Measurements from ENCODE around the gene TMED4. TPM values are rescaled to one million over a fixed set of nuclear protein-coding genes. Genes with fewer than 3 reads are reported as not detected.

TMED4 gene
- total and polyA plus RNA-seq, 2 donors (not counting 3 experiments of a cell fraction or from before 2014, with no cell fraction given): 63.4 to 89.7 TPM

GRCh38 chr7:44561962-44562621, 19.9 kb downstream of the TMED4 start:
- ChIA-PET CTCF (interaction anchor here (0.7 to 1.9 kb wide), 4 partner anchors 28 to 321 kb away, joined by 3 to 7 read pairs (median 4); no protein-coding TSS in a partner anchor), POLR2A (interaction anchor here (0.6 kb wide), 1 partner anchor 14 kb away, joined by 3 read pairs; no protein-coding TSS in a partner anchor)
- TF ChIP-seq POLR2AphosphoS5 (IDR thresholded peaks at IDR 0.05; ENCODE audit: insufficient read depth, low read depth, low read length): no peak
- TF ChIP-seq, protein P1, sequence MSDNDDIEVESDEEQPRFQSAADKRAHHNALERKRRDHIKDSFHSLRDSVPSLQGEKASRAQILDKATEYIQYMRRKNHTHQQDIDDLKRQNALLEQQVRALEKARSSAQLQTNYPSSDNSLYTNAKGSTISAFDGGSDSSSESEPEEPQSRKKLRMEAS (IDR thresholded peaks at IDR 0.05; ENCODE audit: insufficient read depth, insufficient read length): no peak
- no peak for TF ChIP-seq FOS (IDR thresholded peaks at IDR 0.05; ENCODE audit: borderline replicate concordance, insufficient read depth, low read length)
- TF ChIP-seq EZH2 (IDR thresholded peaks at IDR 0.05; ENCODE audit: borderline replicate concordance, low read depth, low read length, severe bottlenecking): no peak
- TF ChIP-seq GATA2 (IDR thresholded peaks at IDR 0.05; ENCODE audit: insufficient read depth, insufficient read length, low read depth, low read length): no peak
- no peak for TF ChIP-seq MYC (IDR thresholded peaks at IDR 0.05; ENCODE audit: low read depth, low read length)
- no peak overlapping the region for H3K4me2 ChIP-seq (ENCODE audit: insufficient read depth, low read length)
- no peak overlapping the region for H3K27ac ChIP-seq (ENCODE audit: insufficient read depth, low read depth, low read length)
- H3K9me3 ChIP-seq (replicated peaks; ENCODE audit: control insufficient read depth, insufficient read depth, low read length): no peaks in the 10 kb centered on the region
- no peaks in the 10 kb centered on the region for H3K27me3 ChIP-seq (ENCODE audit: control insufficient read depth in 2 of 2, insufficient read depth in 2 of 2, low read length in 2 of 2)
- DNase-seq (ENCODE audit: low read depth, low spot score) (no peak), FAIRE-seq (no peak)
- H3K4me1 ChIP-seq (ENCODE audit: control insufficient read depth, extremely low read depth, insufficient read depth, low read length): no peaks in the 10 kb centered on the region
- H4K20me1 ChIP-seq (replicated peaks; ENCODE audit: control insufficient read depth, extremely low read depth, insufficient read depth, low read length): no peaks in the 10 kb centered on the region
- dilution Hi-C loops (cut with MboI; ENCODE audit: extremely low pct_ligation_motif_present, low sequenced_read_pairs) (no loop called here), intact Hi-C loops (cut with micrococcal nuclease) (no loop called here)
- H3K4me3 ChIP-seq (replicated peaks in 1 of 3; ENCODE audit: insufficient read depth in 1 of 3, low read depth in 1 of 3, low read length in 3 of 3): no peak overlapping the region
- BruUV-seq (replicated peaks): no TSS peak
- no peak overlapping the region for H3K9ac ChIP-seq (replicated peaks; ENCODE audit: extremely low read depth, insufficient read depth, low read length)
- no peaks in the 10 kb centered on the region for H3K9me1 ChIP-seq (replicated peaks; ENCODE audit: control insufficient read depth, extremely low read depth, insufficient read depth, low read length)
- no peaks in the 10 kb centered on the region for H3K79me2 ChIP-seq (ENCODE audit: control insufficient read depth, insufficient read depth, low read length)
- H2AFZ ChIP-seq (ENCODE audit: low read depth, low read length): no peak overlapping the region
- H3K36me3 ChIP-seq (ENCODE audit: control insufficient read depth in 2 of 2, extremely low read depth in 1 of 2, insufficient read depth in 2 of 2, low read length in 2 of 2): peaks cover 8 to 14% of the 10 kb centered on the region in 2 experiments

GRCh38 chr7:44561481-44561880, 20.6 kb downstream of the TMED4 start:
- Histone ChIP-seq H3K36me3 (ENCODE audit: control insufficient read depth in 2 of 2, extremely low read depth in 1 of 2, insufficient read depth in 2 of 2, low read length in 2 of 2) (peaks cover 8 to 13% of the 10 kb centered on the region in 2 experiments), H3K27ac (ENCODE audit: insufficient read depth, low read depth, low read length) (no peak overlapping the region), H3K79me2 (ENCODE audit: control insufficient read depth, insufficient read depth, low read length) (no peaks in the 10 kb centered on the region), H3K9ac (replicated peaks; ENCODE audit: extremely low read depth, insufficient read depth, low read length) (no peak overlapping the region), H3K4me1 (ENCODE audit: control insufficient read depth, extremely low read depth, insufficient read depth, low read length) (no peaks in the 10 kb centered on the region), H3K4me3 (replicated peaks in 1 of 3; ENCODE audit: insufficient read depth in 1 of 3, low read depth in 1 of 3, low read length in 3 of 3) (no peak overlapping the region), H3K9me1 (replicated peaks; ENCODE audit: control insufficient read depth, extremely low read depth, insufficient read depth, low read length) (no peaks in the 10 kb centered on the region), H4K20me1 (replicated peaks; ENCODE audit: control insufficient read depth, extremely low read depth, insufficient read depth, low read length) (no peaks in the 10 kb centered on the region), H3K4me2 (ENCODE audit: insufficient read depth, low read length) (no peak overlapping the region), H3K9me3 (replicated peaks; ENCODE audit: control insufficient read depth, insufficient read depth, low read length) (no peaks in the 10 kb centered on the region), H2AFZ (ENCODE audit: low read depth, low read length) (no peak overlapping the region), H3K27me3 (ENCODE audit: control insufficient read depth in 2 of 2, insufficient read depth in 2 of 2, low read length in 2 of 2) (no peaks in the 10 kb centered on the region)
- ChIA-PET POLR2A (interaction anchor here (0.6 kb wide), 1 partner anchor 13 kb away, joined by 3 read pairs; no protein-coding TSS in a partner anchor), CTCF (interaction anchor here (1.1 to 1.9 kb wide), 4 partner anchors 27 to 321 kb away, joined by 3 to 7 read pairs (median 4); no protein-coding TSS in a partner anchor)
- TF ChIP-seq, protein P1 (IDR thresholded peaks at IDR 0.05; ENCODE audit: insufficient read depth, insufficient read length): no peak
- TF ChIP-seq MYC (IDR thresholded peaks at IDR 0.05; ENCODE audit: low read depth, low read length): no peak
- no peak for TF ChIP-seq EZH2 (IDR thresholded peaks at IDR 0.05; ENCODE audit: borderline replicate concordance, low read depth, low read length, severe bottlenecking)
- no peak for TF ChIP-seq POLR2A (IDR thresholded peaks at IDR 0.05; ENCODE audit: low read depth, low read length)
- TF ChIP-seq GATA2 (IDR thresholded peaks at IDR 0.05; ENCODE audit: insufficient read depth, insufficient read length, low read depth, low read length): no peak
- no peak for TF ChIP-seq FOS (IDR thresholded peaks at IDR 0.05; ENCODE audit: borderline replicate concordance, insufficient read depth, low read length)
- no peak for TF ChIP-seq JUN (IDR thresholded peaks at IDR 0.05; ENCODE audit: borderline replicate concordance, insufficient read depth, insufficient read length, low read depth)
- TF ChIP-seq, protein P2, sequence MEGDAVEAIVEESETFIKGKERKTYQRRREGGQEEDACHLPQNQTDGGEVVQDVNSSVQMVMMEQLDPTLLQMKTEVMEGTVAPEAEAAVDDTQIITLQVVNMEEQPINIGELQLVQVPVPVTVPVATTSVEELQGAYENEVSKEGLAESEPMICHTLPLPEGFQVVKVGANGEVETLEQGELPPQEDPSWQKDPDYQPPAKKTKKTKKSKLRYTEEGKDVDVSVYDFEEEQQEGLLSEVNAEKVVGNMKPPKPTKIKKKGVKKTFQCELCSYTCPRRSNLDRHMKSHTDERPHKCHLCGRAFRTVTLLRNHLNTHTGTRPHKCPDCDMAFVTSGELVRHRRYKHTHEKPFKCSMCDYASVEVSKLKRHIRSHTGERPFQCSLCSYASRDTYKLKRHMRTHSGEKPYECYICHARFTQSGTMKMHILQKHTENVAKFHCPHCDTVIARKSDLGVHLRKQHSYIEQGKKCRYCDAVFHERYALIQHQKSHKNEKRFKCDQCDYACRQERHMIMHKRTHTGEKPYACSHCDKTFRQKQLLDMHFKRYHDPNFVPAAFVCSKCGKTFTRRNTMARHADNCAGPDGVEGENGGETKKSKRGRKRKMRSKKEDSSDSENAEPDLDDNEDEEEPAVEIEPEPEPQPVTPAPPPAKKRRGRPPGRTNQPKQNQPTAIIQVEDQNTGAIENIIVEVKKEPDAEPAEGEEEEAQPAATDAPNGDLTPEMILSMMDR (IDR thresholded peaks at IDR 0.05; ENCODE audit: extremely low read depth in 1 of 2, insufficient read depth in 1 of 2, low read depth in 1 of 2, low read length in 2 of 2): no peak
- TF ChIP-seq POLR2AphosphoS5 (IDR thresholded peaks at IDR 0.05; ENCODE audit: insufficient read depth, low read depth, low read length): no peak
- dilution Hi-C loops (cut with MboI; ENCODE audit: extremely low pct_ligation_motif_present, low sequenced_read_pairs): no loop called here
- DNase-seq (ENCODE audit: low read depth, low spot score) (no peak), FAIRE-seq (no peak)
- intact Hi-C loops (cut with micrococcal nuclease): no loop called here
- BruUV-seq (replicated peaks): no TSS peak
